B cell (primary cell): Measurements from ENCODE around the gene CRY1. TPM values are rescaled to one million over a fixed set of nuclear protein-coding genes. Genes with fewer than 3 reads are reported as not detected.

Experiments used
- ATAC-seq: fragments of 200-7000 bp; cut with Tn5 transposase; one replicate; pipeline ENCODE4 v1.10.0; 2021; ENCODE audit warnings: low read depth, mild to moderate bottlenecking, moderate number of reproducible peaks, moderate library complexity
- CTCF ChIA-PET: fragments of 350-600 bp; sonication (Branson Sonifier 250); formaldehyde crosslinking; loops from one replicate; lab custom pipeline; 2021; ENCODE audit warnings: antibody characterized with exemption, inconsistent platforms; lab: Charles Lee
- POLR2A ChIA-PET: fragments of 350-600 bp; sonication (Branson Sonifier 250); formaldehyde crosslinking; loops from one replicate; lab custom pipeline; 2021; ENCODE audit warnings: antibody characterized with exemption; lab: Charles Lee
- DNase-seq: peaks from one replicate; pipeline ENCODE4 v3.0.0; 2013
- H2AFZ ChIP-seq: 2 replicates; pipeline ENCODE4 v1.6.1; 2012; ENCODE audit warnings: mild to moderate bottlenecking, low read depth, low read length; ENCODE audit not compliant: insufficient read depth, poor library complexity, severe bottlenecking
- H3K27ac ChIP-seq, 2 donors: 1 replicate in 1 of 2; 2 replicates in 1 of 2; pipeline ENCODE4 v1.5.1; 2012 to 2013; ENCODE audit warnings: low read length in 2 of 2, mild to moderate bottlenecking in 2 of 2, moderate library complexity in 1 of 2
- H3K27me3 ChIP-seq, 4 experiments: fragments of 200-600 bp in 1 of 4; sonication (generic) in 1 of 4; replicated peaks in 1 of 4; 1 replicate in 2 of 4; 2 replicates in 2 of 4; pipeline versions ENCODE4 v1.6.1 to v1.7.0; 2013 to 2016; ENCODE audit warnings: low read length in 3 of 4, mild to moderate bottlenecking in 2 of 4, mixed read lengths in 1 of 4, moderate library complexity in 1 of 4; ENCODE audit not compliant: insufficient read depth in 4 of 4, control insufficient read depth in 3 of 4; ENCODE audit errors: control extremely low read depth in 1 of 4
- H3K36me3 ChIP-seq, 2 experiments: replicated peaks in 1 of 2; 1 replicate in 1 of 2; 2 replicates in 1 of 2; pipeline versions ENCODE4 v1.6.1 to v1.7.1; 2013; ENCODE audit warnings: low read length in 1 of 2; ENCODE audit not compliant: insufficient read depth in 2 of 2, control insufficient read depth in 1 of 2; ENCODE audit errors: control extremely low read depth in 1 of 2, extremely low read depth in 1 of 2
- H3K4me1 ChIP-seq, 2 donors: fragments of 200-600 bp in 1 of 2; sonication (generic) in 1 of 2; 1 replicate in 1 of 2; 2 replicates in 1 of 2; pipeline versions ENCODE4 v1.5.1 to v1.6.1; 2013 to 2017; ENCODE audit warnings: low read length in 2 of 2; ENCODE audit not compliant: control insufficient read depth in 2 of 2, insufficient read depth in 2 of 2
- H3K4me2 ChIP-seq: replicated peaks from 2 replicates; pipeline ENCODE3; 2012; ENCODE audit warnings: mild to moderate bottlenecking, low read depth, low read length; ENCODE audit not compliant: poor library complexity, severe bottlenecking
- H3K4me3 ChIP-seq, 5 experiments: fragments of 200-600 bp in 1 of 5; sonication (generic) in 1 of 5; 1 replicate in 3 of 5; 2 replicates in 2 of 5; pipeline versions ENCODE4 v1.5.1 to v1.7.0; 2011 to 2016; ENCODE audit warnings: low read length in 4 of 5, mild to moderate bottlenecking in 4 of 5, low read depth in 2 of 5, control low read depth in 1 of 5, moderate library complexity in 1 of 5; ENCODE audit not compliant: insufficient read depth in 1 of 5; ENCODE audit errors: control extremely low read depth in 1 of 5, extremely low read depth in 1 of 5
- H3K79me2 ChIP-seq: fragments of 200-600 bp; sonication (generic); one replicate; pipeline ENCODE4 v1.6.0; 2016; ENCODE audit warnings: low read length; ENCODE audit not compliant: control insufficient read depth, insufficient read depth
- H3K9ac ChIP-seq: fragments of 200-600 bp; sonication (generic); 2 replicates; pipeline ENCODE4 v1.6.1; 2017; ENCODE audit warnings: mild to moderate bottlenecking, low read length, moderate library complexity
- H3K9me3 ChIP-seq, 3 donors: one replicate each; pipeline versions ENCODE4 v1.6.1 to v1.7.1; 2013; ENCODE audit warnings: low read length in 2 of 3; ENCODE audit not compliant: control insufficient read depth in 2 of 3, insufficient read depth in 1 of 3; ENCODE audit errors: control extremely low read depth in 1 of 3
- H4K20me1 ChIP-seq: 2 replicates; pipeline ENCODE4 v1.6.0; 2012; ENCODE audit warnings: mild to moderate bottlenecking, low read length; ENCODE audit not compliant: insufficient read depth, control insufficient read depth, poor library complexity, severe bottlenecking
- H3K27ac Mint-ChIP-seq: one replicate; pipeline ENCODE4 v1.8.0; 2021; ENCODE audit warnings: mixed read lengths
- H3K27me3 Mint-ChIP-seq: one replicate; pipeline ENCODE4 v1.8.0; 2021; ENCODE audit warnings: mixed read lengths
- H3K4me1 Mint-ChIP-seq: one replicate; pipeline ENCODE4 v1.8.0; 2021; ENCODE audit warnings: mixed read lengths
- H3K4me3 Mint-ChIP-seq: one replicate; pipeline ENCODE4 v1.8.0; 2021; ENCODE audit warnings: mixed read lengths
- H3K9me3 Mint-ChIP-seq: one replicate; pipeline ENCODE4 v1.8.0; 2022; ENCODE audit warnings: mixed read lengths; ENCODE audit not compliant: insufficient read depth
- EZH2 ChIP-seq: IDR thresholded peaks from 2 replicates; pipeline ENCODE4 v1.6.1; 2012; ENCODE audit warnings: borderline replicate concordance, low read depth, mild to moderate bottlenecking, moderate library complexity, low read length; ENCODE audit not compliant: insufficient read depth, poor library complexity, severe bottlenecking
- WGBS: methylation state at CpG from one replicate; pipeline ENCODE4 v1.1.5; 2013; ENCODE audit warnings: missing lambda C conversion rate; ENCODE audit not compliant: insufficient coverage; 5-methylcytosine and 5-hydroxymethylcytosine counted together
- intact Hi-C: fragments of 100-400 bp; cut with micrococcal nuclease; formaldehyde crosslinking; loops from one replicate; pipeline ENCODE4 v1.10.0; 2022
- polyA plus RNA-seq: library from polyadenylated mRNA; depleted of rRNA; stranded (reverse); fragments of >200 nt; gene quantifications from 2 replicates; pipeline ENCODE4 v1.2.3, GENCODE V29; 2012
- total RNA-seq, 2 donors: library from RNA; stranded (reverse); fragments of 120-200 nt in 1 of 2; gene quantifications; 1 replicate in 1 of 2; 2 replicates in 1 of 2; pipeline versions ENCODE4 v1.2.3 to v1.2.4, GENCODE V29; 2013 to 2022
- TF ChIP-seq, protein P1 (sequence below): fragments of 200-600 bp; IDR thresholded peaks from one replicate; pipeline ENCODE4 v1.8.0; 2022; ENCODE audit warnings: antibody characterized with exemption, mild to moderate bottlenecking

CRY1 gene
- total and polyA plus RNA-seq, 2 donors (not counting 1 experiment from before 2014, with no cell fraction given): 2.4 to 8.8 TPM

DNA sequence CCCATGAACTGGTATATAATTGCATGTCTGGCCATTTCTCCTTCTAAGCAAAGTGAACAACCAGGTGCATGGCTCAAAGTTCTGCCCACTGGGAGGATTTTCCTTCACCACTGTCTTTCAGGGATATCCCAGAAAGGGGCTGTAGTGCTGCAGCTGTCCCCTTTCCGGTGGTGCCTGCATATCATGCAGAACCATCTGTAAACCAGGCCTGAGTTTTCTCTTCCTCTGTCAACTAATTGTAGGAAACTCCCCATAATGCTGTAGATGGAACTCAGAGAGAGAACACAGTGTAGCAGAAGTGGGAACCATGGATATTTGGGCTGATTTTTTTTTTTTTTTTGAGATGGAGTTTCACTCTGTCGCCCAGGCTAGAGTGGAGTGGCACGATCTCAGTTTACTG, 45.6 kb upstream of the CRY1 start:
- peaks cover 8% of the 10 kb centered on the region for H3K27me3 Mint-ChIP-seq
- no peak overlapping the region for H3K4me3 ChIP-seq
- ATAC-seq (no peak), DNase-seq (no peak)
- H3K4me3 Mint-ChIP-seq: no peak overlapping the region
- H3K79me2 ChIP-seq: no peaks in the 10 kb centered on the region
- no peak overlapping the region for H3K4me2 ChIP-seq
- H3K36me3 ChIP-seq: no peaks in the 10 kb centered on the region
- H3K27me3 ChIP-seq: no peaks in the 10 kb centered on the region
- no peak overlapping the region for H2AFZ ChIP-seq
- H3K9me3 ChIP-seq: no peaks in the 10 kb centered on the region
- no peaks in the 10 kb centered on the region for H3K4me1 Mint-ChIP-seq
- H3K27ac Mint-ChIP-seq: no peak overlapping the region
- intact Hi-C loops: loop anchor here (10.0 kb wide), 1 partner anchor 266 kb away; no protein-coding TSS in a partner anchor
- H3K9me3 Mint-ChIP-seq: no peaks in the 10 kb centered on the region
- ChIA-PET CTCF (no interaction called here), POLR2A (no interaction called here)
- TF ChIP-seq, protein P1, sequence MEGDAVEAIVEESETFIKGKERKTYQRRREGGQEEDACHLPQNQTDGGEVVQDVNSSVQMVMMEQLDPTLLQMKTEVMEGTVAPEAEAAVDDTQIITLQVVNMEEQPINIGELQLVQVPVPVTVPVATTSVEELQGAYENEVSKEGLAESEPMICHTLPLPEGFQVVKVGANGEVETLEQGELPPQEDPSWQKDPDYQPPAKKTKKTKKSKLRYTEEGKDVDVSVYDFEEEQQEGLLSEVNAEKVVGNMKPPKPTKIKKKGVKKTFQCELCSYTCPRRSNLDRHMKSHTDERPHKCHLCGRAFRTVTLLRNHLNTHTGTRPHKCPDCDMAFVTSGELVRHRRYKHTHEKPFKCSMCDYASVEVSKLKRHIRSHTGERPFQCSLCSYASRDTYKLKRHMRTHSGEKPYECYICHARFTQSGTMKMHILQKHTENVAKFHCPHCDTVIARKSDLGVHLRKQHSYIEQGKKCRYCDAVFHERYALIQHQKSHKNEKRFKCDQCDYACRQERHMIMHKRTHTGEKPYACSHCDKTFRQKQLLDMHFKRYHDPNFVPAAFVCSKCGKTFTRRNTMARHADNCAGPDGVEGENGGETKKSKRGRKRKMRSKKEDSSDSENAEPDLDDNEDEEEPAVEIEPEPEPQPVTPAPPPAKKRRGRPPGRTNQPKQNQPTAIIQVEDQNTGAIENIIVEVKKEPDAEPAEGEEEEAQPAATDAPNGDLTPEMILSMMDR: no peak
- TF ChIP-seq EZH2: no peak
- no peaks in the 10 kb centered on the region for H3K4me1 ChIP-seq
- no peak overlapping the region for H3K9ac ChIP-seq
- H3K27ac ChIP-seq: no peak overlapping the region
- WGBS: no CpG with 5 or more reads among the region's 3 CpGs
- H4K20me1 ChIP-seq: no peaks in the 10 kb centered on the region

DNA sequence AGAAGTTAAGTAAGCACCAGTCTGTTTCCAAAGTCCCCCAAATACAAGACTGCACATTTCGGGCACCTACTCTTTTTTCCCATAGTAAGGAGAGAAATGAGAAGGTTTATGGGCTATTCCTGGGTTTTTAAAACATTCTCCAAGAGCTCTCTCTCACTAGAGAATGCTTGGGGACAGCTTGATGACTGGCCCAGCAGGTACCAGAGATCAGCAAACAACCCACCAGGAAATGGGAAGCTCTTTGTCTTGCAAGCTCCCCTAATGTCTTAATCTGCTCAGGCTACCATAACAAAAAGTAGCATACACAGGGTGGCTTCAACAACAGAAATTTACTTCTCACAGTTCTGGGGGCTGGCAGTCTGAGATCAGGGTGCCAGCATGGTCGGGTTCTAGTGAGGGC, 41.8 kb upstream of the CRY1 start:
- Histone ChIP-seq H3K4me1 (no peaks in the 10 kb centered on the region), H3K79me2 (no peaks in the 10 kb centered on the region), H3K9me3 (no peaks in the 10 kb centered on the region), H3K9ac (no peak overlapping the region), H3K27me3 (peaks cover 0 to 4% (median 0%) of the 10 kb centered on the region in 4 experiments), H3K36me3 (no peaks in the 10 kb centered on the region), H3K27ac (no peak overlapping the region), H4K20me1 (no peaks in the 10 kb centered on the region), H3K4me2 (no peak overlapping the region), H2AFZ (no peak overlapping the region), H3K4me3 (no peak overlapping the region)
- intact Hi-C loops: loop anchor here (10.0 kb wide), 1 partner anchor 270 kb away; no protein-coding TSS in a partner anchor
- ATAC-seq (no peak), DNase-seq (no peak)
- ChIA-PET CTCF (interaction anchor here (1.3 to 8.8 kb wide), 2 partner anchors 30 to 475 kb away, joined by 3 to 246 read pairs; no protein-coding TSS in a partner anchor), POLR2A (no interaction called here)
- no peaks in the 10 kb centered on the region for H3K9me3 Mint-ChIP-seq
- H3K27me3 Mint-ChIP-seq: peaks cover 9% of the 10 kb centered on the region
- H3K27ac Mint-ChIP-seq: no peak overlapping the region
- no peaks in the 10 kb centered on the region for H3K4me1 Mint-ChIP-seq
- WGBS: 83% methylated on average over 1 of the region's 2 CpGs
- no peak for TF ChIP-seq EZH2
- TF ChIP-seq, protein P1: no peak
- no peak overlapping the region for H3K4me3 Mint-ChIP-seq
